ENCODE measurements around the gene FADS1. TPM values are rescaled to one million over a fixed set of nuclear protein-coding genes. Genes with fewer than 3 reads are reported as not detected.

The FADS1 gene
- total RNA-seq, 1 experiment from 2014 or later: 148 TPM

GRCh38 chr11:61828629-61829407, 12.0 kb upstream of the FADS1 start:
- in situ Hi-C loops (cut with HindIII; ENCODE audit: low sequenced_read_pairs): no loop called here
- peak; percentile 55 for DNase-seq (ENCODE audit: low spot score)

- in situ Hi-C loops (cut with HindIII; ENCODE audit: low sequenced_read_pairs): no loop called here
- DNase-seq (ENCODE audit: low spot score): no peak
These were observed 11.5 kb upstream of the FADS1 start for GRCh38 chr11:61828379-61828628.

- in situ Hi-C loops (cut with HindIII; ENCODE audit: low sequenced_read_pairs): no loop called here
- peak; percentile 86 for DNase-seq (ENCODE audit: low spot score)
These were observed 11.0 kb upstream of the FADS1 start, which contains the start of gene FADS2 for GRCh38 chr11:61827571-61828378. Gene FADS2, plus strand, starts transcription at chr11:61828300. Its CDS starts 91 bp downstream, at chr11:61828391.

- in situ Hi-C loops (cut with HindIII; ENCODE audit: low sequenced_read_pairs): no loop called here
- DNase-seq (ENCODE audit: low spot score): peak; percentile 13
These were observed 10.2 kb upstream of the FADS1 start for GRCh38 chr11:61826930-61827570.

GRCh38 chr11:61820174-61820573, 3.4 kb upstream of the FADS1 start:
- in situ Hi-C loops (cut with HindIII; ENCODE audit: low sequenced_read_pairs): no loop called here
- no peak for DNase-seq (ENCODE audit: low spot score)

- no peak for DNase-seq (ENCODE audit: low spot score)
- in situ Hi-C loops (cut with HindIII; ENCODE audit: low sequenced_read_pairs): no loop called here
These were observed 834 bp upstream of the FADS1 start for GRCh38 chr11:61817471-61818202.

GRCh38 chr11:61815790-61816735, 740 bp downstream of the FADS1 start:
- peak; percentile 79 for DNase-seq (ENCODE audit: low spot score)
- in situ Hi-C loops (cut with HindIII; ENCODE audit: low sequenced_read_pairs): no loop called here

GRCh38 chr11:61814958-61815789, 1.6 kb downstream of the FADS1 start:
- DNase-seq (ENCODE audit: low spot score): peak; percentile 98
- in situ Hi-C loops (cut with HindIII; ENCODE audit: low sequenced_read_pairs): no loop called here

GRCh38 chr11:61814247-61814957, 2.4 kb downstream of the FADS1 start:
- DNase-seq (ENCODE audit: low spot score): peak; percentile 57
- in situ Hi-C loops (cut with HindIII; ENCODE audit: low sequenced_read_pairs): no loop called here

- DNase-seq (ENCODE audit: low spot score): no peak
- in situ Hi-C loops (cut with HindIII; ENCODE audit: low sequenced_read_pairs): no loop called here
These were observed 3.9 kb downstream of the FADS1 start for GRCh38 chr11:61812736-61813411.

- in situ Hi-C loops (cut with HindIII; ENCODE audit: low sequenced_read_pairs): no loop called here
- DNase-seq (ENCODE audit: low spot score): no peak
These were observed 5.0 kb downstream of the FADS1 start for GRCh38 chr11:61811831-61812230.

GRCh38 chr11:61810671-61811175, 6.1 kb downstream of the FADS1 start:
- in situ Hi-C loops (cut with HindIII; ENCODE audit: low sequenced_read_pairs): no loop called here
- peak; percentile 56 for DNase-seq (ENCODE audit: low spot score)

GRCh38 chr11:61806785-61807184, 10.0 kb downstream of the FADS1 start:
- in situ Hi-C loops (cut with HindIII; ENCODE audit: low sequenced_read_pairs): no loop called here
- DNase-seq (ENCODE audit: low spot score): no peak

- no peak for DNase-seq (ENCODE audit: low spot score)
These were observed 11.7 kb downstream of the FADS1 start for GRCh38 chr11:61805146-61805545.

GRCh38 chr11:61803889-61804647, 12.7 kb downstream of the FADS1 start:
- DNase-seq (ENCODE audit: low spot score): no peak
- in situ Hi-C loops (cut with HindIII; ENCODE audit: low sequenced_read_pairs): no loop called here

More at GRCh38 chr11:61805146-61805545, 11.7 kb downstream of the FADS1 start:
- in situ Hi-C loops (cut with HindIII; ENCODE audit: low sequenced_read_pairs): no loop called here

- in situ Hi-C loops (cut with HindIII; ENCODE audit: low sequenced_read_pairs): no loop called here
- DNase-seq (ENCODE audit: low spot score): no peak
These were observed 14.2 kb downstream of the FADS1 start for GRCh38 chr11:61802605-61803004.
